Measurements from ENCODE around the gene MACROD2. TPM values are rescaled to one million over a fixed set of nuclear protein-coding genes. Genes with fewer than 3 reads are reported as not detected.
A peak's percentile ranks its signal among the peaks of the same experiment; 100 is the strongest.

Gene MACROD2
- total RNA-seq, 4 donors from 2014 or later: 2.1 to 28.1 (median 12.6) TPM

GRCh38 chr20:15924556-15924955 is 1929.2 kb downstream of the MACROD2 start:
- no peaks in the 10 kb centered on the region for H3K27me3 ChIP-seq
- H3K27ac ChIP-seq: no peak overlapping the region
- DNase-seq: no peak
- no peaks in the 10 kb centered on the region for H3K36me3 ChIP-seq
- H3K9me3 ChIP-seq: no peaks in the 10 kb centered on the region
- intact Hi-C loops (cut with DNase I; ENCODE audit: low total_unique reads): no loop called here
- no peaks in the 10 kb centered on the region for H3K4me1 ChIP-seq
- TF ChIP-seq POLR2A (IDR thresholded peaks at IDR 0.05) (no peak), CTCF (IDR thresholded peaks at IDR 0.05) (no peak)
- no peak overlapping the region for H3K4me3 ChIP-seq

GRCh38 chr20:15925376-15925775 is 1930.1 kb downstream of the MACROD2 start:
- Histone ChIP-seq H3K27ac (no peak overlapping the region), H3K9me3 (no peaks in the 10 kb centered on the region), H3K4me3 (no peak overlapping the region), H3K36me3 (no peaks in the 10 kb centered on the region), H3K27me3 (no peaks in the 10 kb centered on the region), H3K4me1 (no peaks in the 10 kb centered on the region)
- TF ChIP-seq CTCF (IDR thresholded peaks at IDR 0.05): no peak
- TF ChIP-seq POLR2A (IDR thresholded peaks at IDR 0.05): no peak
- intact Hi-C loops (cut with DNase I; ENCODE audit: low total_unique reads): no loop called here
- no peak for DNase-seq

- intact Hi-C loops (cut with DNase I; ENCODE audit: low total_unique reads): no loop called here
- Histone ChIP-seq H3K4me3 (no peak overlapping the region), H3K9me3 (no peaks in the 10 kb centered on the region), H3K27me3 (no peaks in the 10 kb centered on the region), H3K4me1 (no peaks in the 10 kb centered on the region), H3K27ac (no peak overlapping the region), H3K36me3 (no peaks in the 10 kb centered on the region)
- TF ChIP-seq POLR2A (IDR thresholded peaks at IDR 0.05): no peak
- TF ChIP-seq CTCF (IDR thresholded peaks at IDR 0.05): no peak
- DNase-seq: no peak
These were observed 1932.8 kb downstream of the MACROD2 start for GRCh38 chr20:15927893-15928650.

- DNase-seq: no peak
- Histone ChIP-seq H3K27me3 (no peaks in the 10 kb centered on the region), H3K9me3 (no peaks in the 10 kb centered on the region), H3K27ac (no peak overlapping the region), H3K36me3 (no peaks in the 10 kb centered on the region), H3K4me1 (no peaks in the 10 kb centered on the region), H3K4me3 (no peak overlapping the region)
- intact Hi-C loops (cut with DNase I; ENCODE audit: low total_unique reads): no loop called here
- TF ChIP-seq POLR2A (IDR thresholded peaks at IDR 0.05) (no peak), CTCF (IDR thresholded peaks at IDR 0.05) (no peak)
These were observed 1933.6 kb downstream of the MACROD2 start for GRCh38 chr20:15928946-15929345.

GRCh38 chr20:15930311-15931305 is 1935.3 kb downstream of the MACROD2 start:
- H3K27me3 ChIP-seq: no peaks in the 10 kb centered on the region
- no peak overlapping the region for H3K4me3 ChIP-seq
- DNase-seq: no peak
- no peak overlapping the region for H3K27ac ChIP-seq
- no peaks in the 10 kb centered on the region for H3K36me3 ChIP-seq
- H3K9me3 ChIP-seq: no peaks in the 10 kb centered on the region
- TF ChIP-seq POLR2A (IDR thresholded peaks at IDR 0.05) (no peak), CTCF (IDR thresholded peaks at IDR 0.05) (peak; percentile 27 to 55 (median 38))
- no peaks in the 10 kb centered on the region for H3K4me1 ChIP-seq
- intact Hi-C loops (cut with DNase I; ENCODE audit: low total_unique reads): no loop called here

All from uterus (tissue), 4 donors.